GM23248 (cell line): ENCODE results near the gene GGT5.

ENCODE experiments used
- EZH2 ChIP-seq: fragments of 200-600 bp; sonication (generic); IDR thresholded peaks from 2 replicates; pipeline ENCODE4 v1.6.1; 2018; ENCODE audit warnings: antibody characterized with exemption, mild to moderate bottlenecking; ENCODE audit not compliant: insufficient read depth, poor library complexity, severe bottlenecking
- EZH2phosphoT487 ChIP-seq: fragments of 200-600 bp; sonication (generic); IDR thresholded peaks from 2 replicates; pipeline ENCODE4 v1.6.1; 2018; ENCODE audit warnings: antibody characterized with exemption, moderate library complexity, mild to moderate bottlenecking, low read depth; ENCODE audit not compliant: insufficient read depth

DNA sequence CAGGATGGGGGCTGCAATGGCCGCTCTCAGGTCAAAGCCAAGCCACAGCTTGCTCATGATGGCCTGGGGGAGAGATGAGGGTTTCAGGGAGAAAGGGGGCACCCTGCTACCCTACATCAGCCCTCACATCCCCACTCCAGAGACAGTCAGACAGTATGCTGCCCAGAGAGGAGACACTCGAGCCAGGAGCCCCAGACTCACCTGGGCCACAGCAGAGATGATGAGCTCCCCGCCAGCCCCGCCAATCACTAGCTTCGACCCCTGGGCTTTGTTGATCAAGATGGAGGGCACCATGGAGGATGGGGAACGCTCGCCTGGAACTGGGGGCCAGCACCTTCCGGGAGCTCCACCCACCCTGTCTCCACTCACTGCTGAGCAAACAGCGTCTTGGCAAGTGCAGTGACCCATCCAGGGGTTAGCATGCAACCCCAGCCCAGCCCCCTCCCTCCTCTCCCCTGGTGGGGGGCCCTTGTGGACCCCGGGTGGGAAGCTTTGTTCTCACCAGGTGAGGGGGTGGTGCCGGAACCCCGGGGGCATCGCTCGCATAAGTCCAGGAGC, 19.8 kb downstream of the GGT5 start:
- TF ChIP-seq EZH2 (no peak), EZH2phosphoT487 (no peak)
